ENCODE data around the gene CEACAM16. TPM values are rescaled to one million over a fixed set of nuclear protein-coding genes. Genes with fewer than 3 reads are reported as not detected.
"Not testable (repeated sequence)": the region's sequence is repeated elsewhere in the genome, so short reads cannot be mapped to it uniquely, and the experiment has no call there.

Gene CEACAM16
- total RNA-seq, 1 donor from 2014 or later, result not detected

GRCh38 chr19:44663996-44664395 is 35.0 kb upstream of the CEACAM16 start:
- TF ChIP-seq CTCF (IDR thresholded peaks at IDR 0.05; ENCODE audit: insufficient read depth, low read length, poor library complexity, severe bottlenecking), result no peak
- DNase-seq (ENCODE audit: low read depth), result no peak
- Histone ChIP-seq H3K4me3 (ENCODE audit: low read depth, low read length) (no peak overlapping the region), H3K27me3 (ENCODE audit: control insufficient read depth, insufficient read depth, low read length) (no peaks in the 10 kb centered on the region), H3K36me3 (ENCODE audit: control insufficient read depth, insufficient read depth, low read length) (peaks cover 1% of the 10 kb centered on the region)

- Histone ChIP-seq H3K27me3 (ENCODE audit: control insufficient read depth, insufficient read depth, low read length) (no peaks in the 10 kb centered on the region), H3K4me3 (ENCODE audit: low read depth, low read length) (no peak overlapping the region), H3K36me3 (ENCODE audit: control insufficient read depth, insufficient read depth, low read length) (peaks cover 1% of the 10 kb centered on the region)
- DNase-seq (ENCODE audit: low read depth), result no peak
- no peak for TF ChIP-seq CTCF (IDR thresholded peaks at IDR 0.05; ENCODE audit: insufficient read depth, low read length, poor library complexity, severe bottlenecking)
Observed at GRCh38 chr19:44664976-44665375, 34.0 kb upstream of the CEACAM16 start.

- no peak for DNase-seq (ENCODE audit: low read depth)
- H3K36me3 ChIP-seq (ENCODE audit: control insufficient read depth, insufficient read depth, low read length), result peaks cover 1% of the 10 kb centered on the region
- no peak overlapping the region for H3K4me3 ChIP-seq (ENCODE audit: low read depth, low read length)
- TF ChIP-seq CTCF (IDR thresholded peaks at IDR 0.05; ENCODE audit: insufficient read depth, low read length, poor library complexity, severe bottlenecking), result no peak
- H3K27me3 ChIP-seq (ENCODE audit: control insufficient read depth, insufficient read depth, low read length), result no peaks in the 10 kb centered on the region
Observed at GRCh38 chr19:44666852-44667556, 31.9 kb upstream of the CEACAM16 start.

- Histone ChIP-seq H3K4me3 (ENCODE audit: low read depth, low read length) (no peak overlapping the region), H3K36me3 (ENCODE audit: control insufficient read depth, insufficient read depth, low read length) (peaks cover 1% of the 10 kb centered on the region), H3K27me3 (ENCODE audit: control insufficient read depth, insufficient read depth, low read length) (no peaks in the 10 kb centered on the region)
- no peak for TF ChIP-seq CTCF (IDR thresholded peaks at IDR 0.05; ENCODE audit: insufficient read depth, low read length, poor library complexity, severe bottlenecking)
- DNase-seq (ENCODE audit: low read depth), result no peak
Observed at GRCh38 chr19:44668985-44669764, 29.8 kb upstream of the CEACAM16 start.

GRCh38 chr19:44670027-44670426 is 28.9 kb upstream of the CEACAM16 start:
- not testable (repeated sequence) for DNase-seq (ENCODE audit: low read depth); H3K4me3 ChIP-seq (ENCODE audit: low read depth, low read length); H3K36me3 ChIP-seq (ENCODE audit: control insufficient read depth, insufficient read depth, low read length); H3K27me3 ChIP-seq (ENCODE audit: control insufficient read depth, insufficient read depth, low read length)

GRCh38 chr19:44671400-44671799 is 27.6 kb upstream of the CEACAM16 start, which contains the start of gene CEACAM19:
TSS of gene CEACAM19 (plus strand) at chr19:44671482. CDS start at chr19:44671932, 450 bp downstream.
- no peak within 1 kb of the TSS for H3K4me3 ChIP-seq (ENCODE audit: low read depth, low read length)
- no peak for DNase-seq (ENCODE audit: low read depth)

More at GRCh38 chr19:44671400-44671799, 27.6 kb upstream of the CEACAM16 start, which contains the start of gene CEACAM19:
- H3K27me3 ChIP-seq (ENCODE audit: control insufficient read depth, insufficient read depth, low read length), result no peaks in the 10 kb centered on the region
- no peaks in the 10 kb centered on the region for H3K36me3 ChIP-seq (ENCODE audit: control insufficient read depth, insufficient read depth, low read length)
- no peak for TF ChIP-seq CTCF (IDR thresholded peaks at IDR 0.05; ENCODE audit: insufficient read depth, low read length, poor library complexity, severe bottlenecking)
